Activated CD4-positive, CD25-positive, alpha-beta regulatory T cell treated with anti-CD3 and anti-CD28 coated beads, Interleukin-2, amount 50 U/mL, for 72 hours (primary cell): Measurements from ENCODE around the gene SBK3.
"Not testable (repeated sequence)": the region's sequence is repeated elsewhere in the genome, so short reads cannot be mapped to it uniquely, and the experiment has no call there.

Experiments
- DNase-seq: peaks from one replicate; pipeline ENCODE4 v3.0.0; 2021

The SBK3 gene

DNA sequence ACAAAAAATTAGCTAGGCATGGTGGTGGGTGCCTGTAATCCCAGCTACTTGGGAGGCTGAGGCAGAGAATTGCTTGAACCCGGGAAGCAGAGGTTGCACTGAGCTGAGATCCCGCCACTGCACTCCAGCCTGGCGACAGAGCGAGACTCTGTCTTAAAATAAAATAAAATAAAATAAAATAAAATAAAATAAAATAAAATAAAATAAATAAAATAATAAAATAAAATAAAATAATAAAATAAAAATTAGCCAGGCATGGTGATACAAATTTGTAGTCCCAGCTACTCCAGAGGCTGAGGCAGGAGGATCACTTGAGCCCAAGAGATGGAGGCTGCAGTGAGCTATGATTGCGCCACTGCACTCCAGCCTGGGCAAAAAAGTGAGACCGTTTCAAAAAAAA lies 28.6 kb upstream of the SBK3 start:
- not testable (repeated sequence) for DNase-seq

DNA sequence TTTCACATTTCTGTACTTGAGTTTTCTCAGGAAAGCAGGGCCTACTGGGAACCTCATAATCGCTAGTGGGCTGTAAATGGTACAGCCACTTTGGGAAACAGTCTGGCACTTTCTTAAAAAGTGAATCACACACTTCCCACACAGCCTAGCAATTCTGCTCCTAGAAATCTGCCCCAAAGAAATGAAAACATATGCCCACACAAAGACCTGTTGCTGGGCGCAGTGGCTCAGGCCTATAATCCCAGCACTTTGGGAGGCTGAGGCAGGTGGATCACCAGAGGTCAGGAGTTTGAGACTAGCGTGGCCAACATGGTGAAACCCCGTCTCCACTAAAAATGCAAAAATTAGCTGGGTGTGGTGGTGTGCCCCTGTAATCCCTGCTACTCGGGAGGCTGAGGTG lies 24.1 kb upstream of the SBK3 start:
- DNase-seq: not testable (repeated sequence)

DNA sequence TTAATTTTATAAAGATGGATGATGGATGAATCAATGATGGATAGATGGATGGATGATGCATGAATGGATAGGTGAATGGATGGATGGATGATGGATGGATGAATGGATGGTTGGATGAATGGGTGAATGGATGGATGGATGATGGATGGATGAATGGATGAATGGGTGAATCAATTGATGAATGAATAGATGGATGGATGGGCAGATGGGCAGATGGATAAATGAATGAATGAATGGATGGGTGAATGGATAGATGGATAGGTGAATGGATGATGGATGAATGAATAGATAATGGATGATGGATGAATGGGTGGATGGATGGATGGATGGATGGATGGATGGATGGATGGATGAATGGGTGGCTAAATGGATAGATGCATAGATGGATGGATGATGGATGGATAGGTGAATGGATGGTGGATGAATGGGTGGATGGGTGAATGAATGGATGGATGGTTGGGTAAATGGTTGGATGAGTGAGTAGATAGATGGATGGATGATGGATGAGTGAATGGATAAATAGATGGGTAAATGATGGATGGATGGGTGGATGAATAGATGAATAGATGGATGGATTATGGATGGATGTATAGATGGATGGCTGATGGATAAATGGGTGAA lies 22.5 kb upstream of the SBK3 start:
- DNase-seq: no peak

DNA sequence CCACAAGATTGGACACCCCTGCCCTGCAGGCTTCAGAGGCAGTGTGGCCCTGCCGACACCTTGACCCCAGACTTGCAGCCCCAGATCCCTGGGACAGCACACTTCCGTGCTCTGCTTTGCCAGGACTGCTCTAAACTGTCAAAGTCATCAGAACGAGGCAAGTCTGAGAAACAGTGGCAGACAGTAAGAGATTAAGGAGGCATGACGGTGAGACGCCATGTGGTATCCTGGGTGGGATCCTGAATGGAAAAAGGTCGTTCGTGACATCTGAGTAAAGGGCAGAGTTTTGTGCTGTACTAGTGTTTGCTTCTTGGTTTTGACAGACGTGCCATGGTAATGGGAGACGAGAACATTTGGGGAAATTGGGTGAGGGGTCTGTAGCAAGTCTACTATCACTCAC lies 21.5 kb upstream of the SBK3 start:
- DNase-seq: no peak

DNA sequence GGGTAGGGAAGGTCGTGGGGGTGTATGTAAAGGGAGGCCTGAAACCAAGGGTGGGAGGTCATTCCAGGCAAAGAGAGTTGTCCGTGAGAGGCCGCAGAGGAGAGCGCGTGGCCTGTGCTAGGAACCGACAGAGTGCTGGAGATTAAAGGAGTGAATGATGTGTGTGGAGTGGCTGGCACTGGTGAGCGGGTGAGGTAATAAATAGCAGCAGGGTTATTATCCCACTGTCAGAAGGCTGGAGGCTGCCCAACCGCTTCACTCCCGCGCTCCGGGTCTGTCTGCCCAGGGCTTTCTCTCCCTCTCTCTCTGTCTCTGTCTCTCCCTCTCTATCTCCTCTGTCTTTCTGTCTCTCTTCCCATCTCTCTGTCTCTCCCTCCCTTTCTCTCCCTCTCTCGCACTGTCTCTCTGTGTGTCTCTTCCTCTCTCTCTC lies 17.9 kb upstream of the SBK3 start:
- no peak for DNase-seq

DNA sequence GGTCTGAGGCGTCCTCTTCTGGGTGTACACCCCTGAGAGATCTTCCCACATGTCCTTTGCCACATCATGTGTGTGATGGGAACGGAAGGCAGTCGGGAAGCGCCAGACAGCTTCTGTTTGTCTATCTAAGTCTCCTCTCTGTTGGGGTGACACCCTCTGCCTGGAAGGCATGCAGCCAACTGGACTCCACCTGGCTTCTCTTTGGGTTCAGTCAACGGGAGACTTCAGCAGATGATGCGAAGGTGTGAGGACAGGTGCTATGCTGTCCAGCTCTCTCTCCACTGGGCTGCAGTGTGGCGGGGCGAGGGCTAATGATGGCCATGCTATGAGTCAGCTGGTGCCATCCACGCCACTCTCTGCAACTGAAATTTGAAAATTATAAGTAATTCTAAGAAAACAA lies 14.3 kb upstream of the SBK3 start:
- DNase-seq: no peak

DNA sequence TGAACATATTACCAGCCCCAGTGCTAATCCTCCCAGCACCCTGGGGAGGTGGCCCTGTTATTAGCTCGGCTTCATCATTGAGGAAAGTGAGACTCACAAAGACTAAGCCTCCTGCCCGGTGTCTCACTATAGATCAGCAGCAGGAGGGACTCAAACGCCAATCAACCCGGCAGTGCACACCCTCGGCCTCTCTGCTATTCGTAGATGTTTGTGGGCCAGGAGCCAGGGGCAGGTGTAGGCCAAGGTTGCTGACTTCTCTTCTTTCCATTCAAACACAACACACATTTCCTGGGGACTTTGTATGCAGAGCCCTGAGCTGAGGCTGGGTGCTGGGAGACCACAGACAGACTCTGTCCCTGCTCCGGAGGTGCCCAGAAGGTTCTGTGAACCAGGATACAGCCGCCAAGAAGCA lies 9.4 kb upstream of the SBK3 start:
- DNase-seq: no peak

DNA sequence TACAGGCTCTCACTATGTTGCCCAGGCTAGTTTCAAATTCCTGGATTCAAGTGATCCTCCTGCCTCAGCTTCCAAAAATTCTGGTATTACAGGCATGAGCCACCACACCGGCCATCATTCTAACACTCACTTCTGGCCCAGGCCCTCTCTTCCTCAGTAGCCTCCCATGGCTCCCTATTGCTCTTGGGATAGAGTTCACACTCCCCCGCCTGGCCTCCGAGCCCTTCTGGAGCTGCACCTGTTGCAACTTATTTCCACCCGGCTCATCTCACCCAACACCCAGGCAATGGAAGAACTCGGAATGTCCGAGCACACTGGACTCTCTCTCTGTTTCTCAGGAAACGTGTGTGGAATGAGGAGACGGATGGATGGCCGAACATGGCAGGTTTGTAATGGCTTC lies 9.0 kb upstream of the SBK3 start:
- DNase-seq: no peak

DNA sequence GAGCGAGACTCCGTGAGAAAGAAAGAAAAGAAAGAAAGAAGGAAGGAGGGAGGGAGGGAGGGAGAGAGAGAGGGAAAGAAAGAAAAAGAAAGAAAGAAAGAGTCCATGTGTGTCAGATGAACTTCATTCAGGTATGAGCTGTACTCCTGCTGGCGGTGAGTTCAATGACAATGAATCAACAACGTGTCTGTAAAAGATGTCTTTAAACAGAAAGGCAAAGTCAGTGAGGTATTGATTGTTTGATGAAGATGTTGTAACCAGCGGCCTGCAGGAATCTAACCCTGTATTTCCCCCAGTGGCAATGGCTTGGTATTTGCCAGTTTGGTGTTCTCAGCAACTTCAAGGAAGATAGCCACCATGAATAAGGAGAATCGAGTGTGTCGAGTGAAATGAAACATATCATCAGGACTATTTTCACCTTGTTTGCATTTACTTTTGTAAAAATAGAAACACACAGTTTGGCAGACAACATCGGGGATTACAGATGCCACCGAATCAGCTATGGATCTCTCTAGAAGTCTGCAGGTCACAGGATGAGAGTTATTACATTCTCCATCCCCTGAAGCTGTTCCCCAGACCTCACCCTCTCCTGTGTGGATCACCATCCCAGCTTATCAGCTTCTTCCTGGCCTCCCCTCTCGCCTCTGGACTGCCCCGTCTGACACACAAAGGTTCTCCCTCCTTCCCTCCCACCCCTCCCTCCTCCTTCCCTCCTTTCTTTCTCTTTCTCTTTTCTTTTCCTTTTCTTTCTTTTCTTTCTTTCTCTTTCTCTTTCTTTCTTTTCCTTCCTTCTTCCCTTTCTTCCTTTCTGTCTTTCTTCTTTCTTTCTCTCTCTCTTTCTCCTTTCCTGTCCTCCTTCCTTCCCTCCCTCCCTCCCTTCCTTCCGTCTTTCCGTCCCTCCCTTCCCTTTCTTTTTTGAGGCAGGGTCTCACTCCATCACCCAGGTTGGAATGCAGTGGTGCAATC lies 8.2 kb upstream of the SBK3 start:
- DNase-seq: no peak

DNA sequence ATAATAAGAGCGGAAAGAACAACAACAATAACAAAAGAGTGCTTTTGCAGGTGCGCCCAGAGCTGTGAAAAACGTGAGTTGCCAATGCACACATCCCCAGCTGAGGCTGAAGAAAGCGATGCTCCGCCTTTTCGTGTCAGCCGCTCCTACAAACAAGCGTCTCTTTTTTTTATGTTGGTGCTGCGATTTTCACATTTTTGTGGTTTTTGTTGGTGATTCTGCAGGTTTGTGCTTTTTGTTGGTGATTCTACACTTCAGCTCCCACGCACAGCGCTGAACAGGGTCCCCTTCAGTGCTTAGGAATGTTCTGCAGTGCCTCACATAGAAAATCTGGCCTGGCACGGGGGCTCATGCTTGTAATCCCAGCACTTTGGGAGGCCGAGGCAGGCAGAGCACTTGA lies 7.3 kb upstream of the SBK3 start:
- no peak for DNase-seq

DNA sequence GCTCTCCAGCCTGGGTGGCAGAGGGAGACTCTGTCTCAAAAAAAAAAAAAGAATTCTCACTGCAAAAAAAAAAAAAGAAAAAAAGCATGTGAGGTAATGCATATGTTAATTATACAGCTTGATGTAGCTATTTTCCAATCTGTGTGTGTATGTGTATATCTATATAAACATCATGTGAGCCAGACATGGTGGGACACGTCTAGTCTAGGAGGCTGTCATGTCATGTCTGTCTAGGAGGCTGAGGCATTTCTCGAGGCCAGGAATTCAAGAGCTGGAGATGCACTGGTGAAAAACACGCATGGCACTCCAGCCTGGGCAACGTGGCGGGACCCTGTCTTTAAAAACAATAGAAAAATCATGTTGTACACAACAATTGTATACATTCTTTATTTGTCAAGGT lies 6.9 kb upstream of the SBK3 start:
- no peak for DNase-seq

DNA sequence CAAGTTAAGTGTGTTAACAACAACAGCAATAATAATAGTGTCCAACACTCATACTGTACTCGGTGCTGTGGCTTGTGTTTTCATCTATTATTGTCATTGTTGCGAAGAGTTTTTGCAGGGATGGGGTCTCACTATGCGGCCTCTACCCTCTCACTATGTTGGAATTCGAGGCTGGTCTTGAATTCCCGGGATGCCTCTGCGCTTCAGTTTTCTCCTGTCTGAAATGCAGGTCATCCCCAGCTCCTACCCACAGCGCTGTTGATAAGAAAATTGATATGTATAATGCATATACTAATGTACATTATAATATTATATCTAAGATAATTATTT lies 4.9 kb upstream of the SBK3 start:
- DNase-seq: no peak

DNA sequence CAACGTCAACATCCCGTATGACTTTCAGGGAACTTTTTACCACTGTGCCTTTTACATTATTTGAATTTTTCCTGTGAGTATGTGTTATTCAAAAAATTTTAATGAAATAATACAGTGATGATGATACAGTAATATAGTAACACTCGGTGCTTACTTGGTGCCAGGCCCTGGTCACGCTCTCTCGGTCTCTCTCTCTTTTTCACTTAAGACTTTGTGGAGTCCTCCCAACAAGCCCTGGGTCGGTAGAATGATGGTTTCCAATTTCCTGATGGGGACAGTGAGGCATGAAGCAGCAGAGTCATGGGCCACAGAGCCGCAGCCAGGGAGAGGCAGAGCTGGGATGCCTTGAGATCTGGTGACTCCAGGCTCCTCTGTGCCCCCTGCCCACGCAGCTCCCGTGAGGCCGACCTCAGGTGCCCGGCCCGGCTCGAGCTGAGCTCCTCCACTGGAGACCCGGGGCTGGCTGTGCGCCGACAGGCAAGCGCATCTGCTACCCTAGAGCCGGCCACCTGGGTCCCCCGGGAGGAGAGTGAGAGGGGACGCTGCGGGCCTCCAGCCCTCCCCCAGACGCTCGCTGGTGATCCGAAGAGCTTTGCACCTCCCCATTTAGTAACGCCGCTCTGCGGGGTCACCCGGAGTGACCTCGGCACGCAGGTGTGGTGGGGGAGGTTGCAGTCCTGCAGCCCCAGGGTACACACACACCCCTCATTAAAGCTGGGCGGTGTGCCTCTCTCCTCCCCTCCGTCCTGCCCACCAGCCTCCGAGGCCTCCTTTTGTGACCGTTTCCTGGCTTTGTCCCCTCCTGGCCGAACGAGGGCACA lies 4.4 kb upstream of the SBK3 start:
- DNase-seq: no peak

DNA sequence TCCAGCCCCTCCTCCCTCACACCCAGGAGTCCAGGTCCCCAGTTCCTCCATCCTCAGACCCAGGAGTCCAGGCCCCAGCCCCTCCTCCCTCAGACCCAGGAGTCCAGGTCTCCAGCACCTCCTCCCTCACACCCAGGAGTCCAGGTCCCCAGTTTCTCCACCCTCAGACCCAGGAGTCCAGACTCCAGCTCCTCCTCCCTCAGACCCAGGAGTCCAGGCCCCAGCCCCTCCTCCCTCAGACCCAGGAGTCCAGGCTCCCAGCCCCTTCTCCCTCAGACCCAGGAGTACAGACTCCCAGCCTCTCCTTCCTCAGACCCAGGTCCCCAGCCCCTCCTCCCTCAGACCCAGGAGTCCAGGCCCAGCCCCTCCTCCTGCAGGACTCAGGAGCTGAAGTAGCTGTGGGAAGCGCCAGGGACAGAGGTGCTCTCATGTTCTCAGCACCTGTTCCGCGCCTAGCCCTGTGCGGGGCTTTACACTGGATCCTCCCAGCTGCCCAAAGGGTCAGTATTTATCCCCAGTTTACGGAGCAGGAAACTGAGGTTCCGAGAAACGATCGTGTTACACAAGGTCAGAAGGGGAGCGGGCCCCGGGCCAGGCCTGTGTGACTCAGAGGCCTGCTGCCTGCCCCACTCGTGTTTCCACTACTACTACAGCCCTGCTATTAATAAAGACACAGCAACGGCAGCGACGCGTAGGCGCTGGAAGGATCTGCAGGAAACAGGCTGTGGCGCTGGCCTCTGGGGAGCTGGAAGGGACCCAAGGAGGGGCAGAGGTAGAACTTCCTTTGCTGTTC lies 1.7 kb upstream of the SBK3 start:
- DNase-seq: no peak

DNA sequence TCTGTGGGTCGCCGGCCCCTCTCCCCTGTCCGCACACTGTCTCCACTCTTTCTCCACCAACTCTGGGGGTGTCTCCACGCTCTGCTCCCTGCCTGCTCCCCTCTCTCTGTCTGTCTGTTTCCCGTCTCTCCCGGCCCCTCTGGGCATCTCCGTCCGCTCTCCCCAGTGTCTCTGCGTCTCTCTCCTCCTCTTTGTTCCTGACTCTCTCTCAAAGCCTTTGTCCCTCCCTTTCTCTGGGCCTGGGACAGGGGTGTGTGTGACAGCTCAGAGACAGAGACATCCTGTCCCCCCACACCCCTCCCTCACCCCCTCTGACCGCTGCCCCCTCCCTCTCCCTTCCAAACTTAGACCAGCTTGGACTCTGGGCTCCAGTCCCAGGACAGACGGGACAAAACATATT lies 668 bp upstream of the SBK3 start:
- no peak for DNase-seq

DNA sequence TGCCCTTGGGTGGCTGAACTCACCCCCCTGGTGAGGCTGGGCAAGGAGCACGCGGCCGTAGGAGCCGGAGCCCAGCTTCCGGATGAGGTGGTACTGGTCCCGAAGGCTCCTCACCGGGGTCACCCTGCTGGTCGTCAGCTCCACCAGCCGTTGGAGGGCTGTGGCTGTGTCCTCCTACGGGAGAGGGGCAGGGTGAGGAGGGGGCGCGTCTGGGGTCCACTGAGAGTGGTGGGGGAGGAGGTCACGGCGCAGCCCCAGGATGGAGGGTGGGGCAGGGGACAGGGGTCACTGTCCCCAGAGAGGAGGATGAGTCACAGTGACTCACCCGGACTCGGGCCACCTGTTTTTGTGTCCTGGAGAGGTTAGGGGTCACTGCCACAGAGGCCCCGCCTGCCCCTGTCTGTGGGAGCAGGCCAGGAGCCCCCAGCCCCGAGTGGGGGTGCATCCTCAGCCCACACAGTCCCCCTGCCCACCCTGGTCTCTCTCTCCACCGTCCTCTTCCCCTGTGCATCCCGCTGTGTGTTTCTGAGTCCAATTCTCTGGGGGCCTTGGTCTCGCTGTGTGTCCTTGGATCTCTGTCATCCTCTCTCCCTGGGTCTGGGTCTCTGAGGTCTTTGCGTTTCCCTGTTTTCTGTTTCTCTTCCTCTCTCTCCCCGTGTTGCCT lies 435 bp downstream of the SBK3 start:
- DNase-seq: no peak

DNA sequence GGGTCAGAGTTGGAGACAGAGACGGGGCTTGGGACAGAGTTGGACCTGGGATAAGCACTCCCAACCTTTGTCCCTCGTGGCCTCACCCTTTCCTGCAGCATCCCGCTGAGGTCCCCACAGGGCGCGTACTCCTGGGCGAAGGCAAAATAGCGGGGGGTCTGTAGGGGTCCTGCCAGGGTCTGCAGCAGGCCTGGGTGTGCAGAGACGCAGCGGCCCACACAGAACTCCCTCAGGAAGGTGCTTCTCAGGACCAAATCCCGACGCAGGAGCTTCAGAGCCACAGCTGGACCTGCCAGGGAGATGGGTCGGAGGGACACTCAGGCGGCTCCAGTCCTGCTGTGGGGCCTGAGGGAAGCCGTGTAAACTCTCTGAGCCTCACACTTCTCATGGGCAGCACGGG lies 1.3 kb downstream of the SBK3 start:
- no peak for DNase-seq

DNA sequence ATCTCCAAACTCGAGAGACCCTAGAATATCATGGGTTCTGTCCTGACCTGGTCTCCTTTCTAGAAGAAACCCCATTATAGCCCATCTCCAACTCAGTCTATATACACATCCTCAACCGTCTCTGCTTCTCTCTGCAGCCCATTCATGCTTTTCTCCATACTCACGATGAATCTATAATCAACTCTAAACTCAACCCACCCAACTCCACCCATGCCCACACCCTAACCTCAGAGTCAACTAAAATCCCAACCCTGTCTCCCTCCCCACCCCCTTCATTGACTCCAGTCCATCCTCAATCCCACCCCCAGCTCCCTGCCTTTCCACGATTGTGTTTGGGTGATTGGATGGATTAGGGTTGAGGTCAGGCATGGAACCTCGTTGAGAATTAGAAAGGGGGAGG lies 1.8 kb downstream of the SBK3 start:
- no peak for DNase-seq

DNA sequence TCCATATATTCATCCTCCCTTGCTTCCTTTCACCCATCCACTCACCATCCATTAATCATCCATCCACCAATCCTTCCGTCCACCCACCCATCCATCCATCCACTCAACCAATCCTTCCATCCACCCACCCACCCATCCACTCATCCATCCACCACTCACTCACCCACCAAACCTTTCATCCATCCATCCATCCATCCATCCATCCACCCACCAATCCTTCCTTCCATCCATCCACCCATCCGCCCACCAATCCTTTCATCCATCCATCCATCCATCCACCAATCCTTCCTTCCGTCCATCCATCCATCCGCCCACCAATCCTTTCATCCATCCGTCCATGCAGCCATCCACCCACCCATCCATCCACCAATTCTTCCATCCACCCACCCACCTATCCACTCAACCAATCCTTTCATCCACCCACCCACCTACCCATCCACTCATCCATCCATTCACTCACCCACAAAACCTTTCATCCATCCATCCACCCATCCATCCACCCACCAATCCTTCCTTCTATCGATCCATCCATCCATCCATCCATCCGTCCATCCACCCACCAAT lies 3.0 kb downstream of the SBK3 start:
- DNase-seq: no peak

DNA sequence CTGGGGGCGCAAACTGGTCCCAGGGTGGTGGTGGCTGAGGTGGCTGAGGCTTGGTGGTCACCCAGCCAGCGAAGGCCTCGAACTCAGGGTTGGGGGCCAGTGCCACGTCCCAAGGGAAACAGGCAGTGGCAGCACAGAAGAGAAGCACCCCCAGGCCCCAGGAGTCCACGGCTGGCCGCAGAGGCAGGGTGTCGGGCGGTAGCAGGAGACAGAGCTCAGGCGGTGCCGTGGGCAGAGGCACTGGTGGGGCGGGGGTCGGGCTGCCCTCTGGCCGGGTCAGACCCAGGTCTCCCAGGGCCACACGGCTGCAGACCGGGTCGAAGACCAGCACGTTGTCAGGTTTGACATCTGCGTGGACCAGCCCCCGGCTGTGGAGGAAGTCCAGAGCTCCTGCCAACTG lies 4.3 kb downstream of the SBK3 start:
- no peak for DNase-seq

DNA sequence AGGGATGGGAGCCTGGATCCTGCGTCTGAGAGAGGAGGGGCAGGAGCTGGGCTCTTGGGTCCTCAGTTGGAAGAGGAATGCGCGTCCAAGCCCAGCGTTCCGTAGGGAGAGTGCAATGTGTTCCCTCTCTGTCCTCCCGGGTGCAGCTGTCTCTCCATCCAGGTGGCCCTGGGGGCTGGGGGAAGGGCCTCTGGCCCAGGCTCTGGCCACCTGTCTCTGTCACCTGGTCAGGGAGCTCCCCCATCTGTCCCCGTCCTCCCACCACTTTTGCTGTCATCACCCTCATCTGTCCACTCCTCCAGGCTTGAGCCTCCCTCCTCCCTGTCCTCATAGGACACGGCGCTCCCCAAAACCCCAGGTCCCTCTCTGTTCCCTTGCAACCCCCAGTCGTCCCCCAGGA lies 4.7 kb downstream of the SBK3 start:
- no peak for DNase-seq
